WTC11 (cell line): ENCODE data around the gene LUC7L.

Source experiments
- ATF3 ChIP-seq: sonication (generic); formaldehyde crosslinking; conservative IDR thresholded peaks from 2 replicates; pipeline ENCODE4 v1.8.1; 2022; ENCODE audit warnings: mild to moderate bottlenecking, missing genetic modification reagents
- CREB1 ChIP-seq: sonication (generic); formaldehyde crosslinking; IDR thresholded peaks from 2 replicates; pipeline ENCODE4 v1.8.0; 2023; ENCODE audit warnings: mild to moderate bottlenecking, missing genetic modification reagents
- CTCF ChIP-seq: fragments of 200-600 bp; IDR thresholded peaks from 2 replicates; pipeline ENCODE4 v1.8.0; 2022; ENCODE audit warnings: antibody characterized with exemption
- FOXP1 ChIP-seq: sonication (generic); formaldehyde crosslinking; IDR thresholded peaks from 2 replicates; pipeline ENCODE4 v1.8.0; 2022; ENCODE audit warnings: missing genetic modification reagents, mild to moderate bottlenecking, moderate library complexity, borderline replicate concordance
- JUN ChIP-seq: sonication (generic); formaldehyde crosslinking; IDR thresholded peaks from 2 replicates; pipeline ENCODE4 v1.8.0; 2023; ENCODE audit warnings: mild to moderate bottlenecking, missing genetic modification reagents
- MAX ChIP-seq: sonication (generic); formaldehyde crosslinking; IDR thresholded peaks from 2 replicates; pipeline ENCODE4 v1.8.0; 2022; ENCODE audit warnings: mild to moderate bottlenecking, missing genetic modification reagents
- PREB ChIP-seq: sonication (generic); formaldehyde crosslinking; IDR thresholded peaks from 2 replicates; pipeline ENCODE4 v1.8.1; 2022; ENCODE audit warnings: mild to moderate bottlenecking, missing genetic modification reagents, moderate library complexity, borderline replicate concordance
- RORB ChIP-seq: fragments of 250-450 bp; sonication (Bioruptor Pico); IDR thresholded peaks from 2 replicates; pipeline ENCODE4 v1.9.0; 2021; ENCODE audit warnings: mild to moderate bottlenecking
- ZBTB43 ChIP-seq: sonication (generic); formaldehyde crosslinking; IDR thresholded peaks from 2 replicates; pipeline ENCODE4 v1.8.1; 2023; ENCODE audit warnings: mild to moderate bottlenecking, missing genetic modification reagents
- ZNF232 ChIP-seq: sonication (generic); formaldehyde crosslinking; IDR thresholded peaks from 2 replicates; pipeline ENCODE4 v1.8.0; 2022; ENCODE audit warnings: mild to moderate bottlenecking, missing genetic modification reagents
- ZNF671 ChIP-seq: fragments of 250-450 bp; sonication (Bioruptor Pico); IDR thresholded peaks from 2 replicates; pipeline ENCODE4 v1.8.0; 2021; ENCODE audit warnings: mild to moderate bottlenecking
- TF ChIP-seq, protein P1 (sequence below): sonication (generic); formaldehyde crosslinking; IDR thresholded peaks from 2 replicates; pipeline ENCODE4 v1.8.1; 2022; ENCODE audit warnings: low read depth, missing genetic modification reagents, borderline replicate concordance
- TF ChIP-seq, protein P2 (sequence below): sonication (generic); formaldehyde crosslinking; IDR thresholded peaks from 2 replicates; pipeline ENCODE4 v1.8.0; 2022; ENCODE audit warnings: missing genetic modification reagents
- TF ChIP-seq, protein P3 (sequence below): fragments of 250-450 bp; sonication (Bioruptor Pico); IDR thresholded peaks from 2 replicates; pipeline ENCODE4 v2.1.2; 2022; ENCODE audit warnings: mild to moderate bottlenecking, moderate library complexity

DNA sequence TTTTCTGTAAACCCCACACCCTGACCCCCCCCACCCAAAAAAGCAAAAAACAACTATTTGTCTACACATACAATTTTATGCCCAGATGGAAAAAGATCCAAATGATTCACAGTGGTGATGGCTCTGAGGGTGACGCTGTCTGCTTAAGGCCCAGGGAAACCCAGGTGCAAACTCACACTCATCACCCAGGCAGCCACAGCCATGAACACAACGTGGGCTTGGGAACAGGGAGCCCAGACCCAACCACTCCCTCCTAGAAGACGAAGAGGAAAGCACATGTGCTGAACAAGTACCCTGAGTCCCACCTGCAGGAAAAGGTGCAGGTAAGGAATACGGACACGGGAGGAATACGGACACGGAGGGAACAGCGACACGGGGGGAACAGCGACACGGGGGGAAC lies 43.6 kb downstream of the LUC7L start:
- TF ChIP-seq CREB1 (CRISPR knock-in tag) (no peak), FOXP1 (CRISPR knock-in tag) (no peak), ZNF671 (CRISPR knock-in tag) (no peak), CTCF (no peak), ZNF232 (no peak), ATF3 (CRISPR knock-in tag) (no peak), PREB (no peak), RORB (CRISPR knock-in tag) (no peak), ZBTB43 (no peak), JUN (CRISPR knock-in tag) (no peak), MAX (CRISPR knock-in tag) (no peak)
- TF ChIP-seq, protein P1, sequence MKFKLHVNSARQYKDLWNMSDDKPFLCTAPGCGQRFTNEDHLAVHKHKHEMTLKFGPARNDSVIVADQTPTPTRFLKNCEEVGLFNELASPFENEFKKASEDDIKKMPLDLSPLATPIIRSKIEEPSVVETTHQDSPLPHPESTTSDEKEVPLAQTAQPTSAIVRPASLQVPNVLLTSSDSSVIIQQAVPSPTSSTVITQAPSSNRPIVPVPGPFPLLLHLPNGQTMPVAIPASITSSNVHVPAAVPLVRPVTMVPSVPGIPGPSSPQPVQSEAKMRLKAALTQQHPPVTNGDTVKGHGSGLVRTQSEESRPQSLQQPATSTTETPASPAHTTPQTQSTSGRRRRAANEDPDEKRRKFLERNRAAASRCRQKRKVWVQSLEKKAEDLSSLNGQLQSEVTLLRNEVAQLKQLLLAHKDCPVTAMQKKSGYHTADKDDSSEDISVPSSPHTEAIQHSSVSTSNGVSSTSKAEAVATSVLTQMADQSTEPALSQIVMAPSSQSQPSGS (CRISPR knock-in tag), result no peak
- TF ChIP-seq, protein P2, sequence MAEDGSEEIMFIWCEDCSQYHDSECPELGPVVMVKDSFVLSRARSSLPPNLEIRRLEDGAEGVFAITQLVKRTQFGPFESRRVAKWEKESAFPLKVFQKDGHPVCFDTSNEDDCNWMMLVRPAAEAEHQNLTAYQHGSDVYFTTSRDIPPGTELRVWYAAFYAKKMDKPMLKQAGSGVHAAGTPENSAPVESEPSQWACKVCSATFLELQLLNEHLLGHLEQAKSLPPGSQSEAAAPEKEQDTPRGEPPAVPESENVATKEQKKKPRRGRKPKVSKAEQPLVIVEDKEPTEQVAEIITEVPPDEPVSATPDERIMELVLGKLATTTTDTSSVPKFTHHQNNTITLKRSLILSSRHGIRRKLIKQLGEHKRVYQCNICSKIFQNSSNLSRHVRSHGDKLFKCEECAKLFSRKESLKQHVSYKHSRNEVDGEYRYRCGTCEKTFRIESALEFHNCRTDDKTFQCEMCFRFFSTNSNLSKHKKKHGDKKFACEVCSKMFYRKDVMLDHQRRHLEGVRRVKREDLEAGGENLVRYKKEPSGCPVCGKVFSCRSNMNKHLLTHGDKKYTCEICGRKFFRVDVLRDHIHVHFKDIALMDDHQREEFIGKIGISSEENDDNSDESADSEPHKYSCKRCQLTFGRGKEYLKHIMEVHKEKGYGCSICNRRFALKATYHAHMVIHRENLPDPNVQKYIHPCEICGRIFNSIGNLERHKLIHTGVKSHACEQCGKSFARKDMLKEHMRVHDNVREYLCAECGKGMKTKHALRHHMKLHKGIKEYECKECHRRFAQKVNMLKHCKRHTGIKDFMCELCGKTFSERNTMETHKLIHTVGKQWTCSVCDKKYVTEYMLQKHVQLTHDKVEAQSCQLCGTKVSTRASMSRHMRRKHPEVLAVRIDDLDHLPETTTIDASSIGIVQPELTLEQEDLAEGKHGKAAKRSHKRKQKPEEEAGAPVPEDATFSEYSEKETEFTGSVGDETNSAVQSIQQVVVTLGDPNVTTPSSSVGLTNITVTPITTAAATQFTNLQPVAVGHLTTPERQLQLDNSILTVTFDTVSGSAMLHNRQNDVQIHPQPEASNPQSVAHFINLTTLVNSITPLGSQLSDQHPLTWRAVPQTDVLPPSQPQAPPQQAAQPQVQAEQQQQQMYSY (CRISPR knock-in tag), result no peak
- TF ChIP-seq, protein P3, sequence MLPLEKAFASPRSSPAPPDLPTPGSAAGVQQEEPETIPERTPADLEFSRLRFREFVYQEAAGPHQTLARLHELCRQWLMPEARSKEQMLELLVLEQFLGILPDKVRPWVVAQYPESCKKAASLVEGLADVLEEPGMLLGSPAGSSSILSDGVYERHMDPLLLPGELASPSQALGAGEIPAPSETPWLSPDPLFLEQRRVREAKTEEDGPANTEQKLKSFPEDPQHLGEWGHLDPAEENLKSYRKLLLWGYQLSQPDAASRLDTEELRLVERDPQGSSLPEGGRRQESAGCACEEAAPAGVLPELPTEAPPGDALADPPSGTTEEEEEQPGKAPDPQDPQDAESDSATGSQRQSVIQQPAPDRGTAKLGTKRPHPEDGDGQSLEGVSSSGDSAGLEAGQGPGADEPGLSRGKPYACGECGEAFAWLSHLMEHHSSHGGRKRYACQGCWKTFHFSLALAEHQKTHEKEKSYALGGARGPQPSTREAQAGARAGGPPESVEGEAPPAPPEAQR, result no peak
